ENCODE data around the gene NNAT.
A peak's percentile ranks its signal among the peaks of the same experiment; 100 is the strongest.

The NNAT gene

DNA sequence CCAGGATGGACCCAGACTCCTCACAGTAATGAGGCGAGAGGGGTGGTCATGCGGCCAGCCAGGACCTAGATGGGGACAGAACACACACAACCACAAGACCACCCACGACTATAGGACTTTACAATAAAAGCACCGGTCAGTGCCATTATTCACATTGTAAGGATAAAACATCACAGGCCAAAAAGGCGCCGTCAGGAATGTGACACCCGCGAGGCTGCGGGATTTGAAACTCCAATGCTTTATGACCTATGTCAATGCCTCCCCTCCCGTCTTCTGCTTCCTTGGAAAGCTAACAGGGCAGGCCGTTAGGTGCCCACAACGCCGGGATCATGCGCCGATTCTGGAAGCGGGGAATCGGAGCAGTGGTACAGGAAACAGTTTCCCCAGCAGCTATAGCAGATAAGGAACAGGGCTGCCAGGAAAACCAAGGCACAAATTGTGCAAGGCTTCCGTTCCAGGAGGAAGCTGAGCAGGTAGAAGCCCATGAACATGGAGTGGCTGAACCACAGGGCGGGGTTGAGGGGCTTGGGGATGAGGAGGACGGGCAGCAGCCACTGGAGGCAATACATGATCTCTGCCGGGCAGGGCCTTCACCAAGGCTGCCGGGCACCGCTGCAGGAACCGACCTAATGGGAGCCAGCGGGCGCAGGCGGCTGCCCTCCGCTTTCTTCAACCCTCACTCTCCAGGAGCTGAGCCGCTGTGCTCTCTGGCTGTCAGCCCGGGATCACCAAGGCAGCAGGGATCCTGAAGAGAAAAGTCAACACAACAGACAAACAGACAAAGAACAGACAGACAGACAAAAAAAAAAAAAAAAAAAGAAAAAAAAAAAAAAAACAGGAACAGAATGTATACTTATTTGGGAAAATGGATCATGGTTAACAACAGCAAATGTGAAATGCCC, 2.2 kb upstream of the NNAT start:
- WGBS (ENCODE audit: extremely low coverage, insufficient coverage, insufficient read length): no CpG with 5 or more reads among the region's 30 CpGs
- no peak overlapping the region for H3K4me3 ChIP-seq (ENCODE audit: low read depth, low read length)

DNA sequence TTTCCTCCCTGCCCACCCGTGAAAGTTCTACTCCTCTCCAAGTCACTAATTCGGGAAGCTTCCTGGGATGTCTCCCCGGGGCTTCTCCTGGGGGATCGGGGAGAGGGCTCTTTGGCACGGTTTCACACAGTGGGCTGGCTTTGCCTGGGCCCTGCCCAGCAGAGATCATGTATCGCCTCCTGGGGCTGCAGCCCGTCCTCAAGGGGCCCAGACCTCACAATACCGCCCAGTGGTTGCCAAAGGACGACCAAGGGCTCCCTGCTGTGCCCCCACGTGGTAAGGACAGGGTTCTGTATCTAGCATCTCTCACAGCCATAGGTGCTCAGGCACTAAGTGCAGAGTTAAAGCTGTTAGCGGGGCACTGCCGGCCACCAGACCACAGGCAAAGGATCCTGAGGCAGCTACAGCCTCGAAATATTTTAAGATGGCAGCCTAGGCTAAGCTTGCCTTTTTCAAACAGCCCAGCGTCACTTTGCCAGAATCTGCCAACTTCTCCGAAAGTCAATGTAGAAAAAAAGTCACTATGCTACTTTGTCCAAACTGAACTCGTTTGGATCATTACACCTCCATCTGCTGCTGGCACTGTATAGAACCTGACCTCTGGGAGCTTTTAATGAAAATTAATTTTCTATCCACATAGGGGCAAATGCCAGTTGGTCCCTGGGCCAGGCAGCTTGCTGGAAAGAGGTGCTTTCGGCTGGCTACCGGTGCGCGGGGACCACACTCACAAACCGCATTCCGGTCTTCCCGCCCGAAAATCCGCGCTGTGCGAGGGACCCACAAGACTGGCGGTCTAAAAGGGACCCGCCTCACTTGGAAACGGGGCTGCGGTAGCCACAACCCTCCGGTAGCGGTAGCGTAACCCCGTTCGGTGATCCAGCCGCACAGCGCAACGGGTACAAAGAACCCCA, 1.3 kb upstream of the NNAT start:
- peaks cover 45 to 59% of the 10 kb centered on the region in 2 experiments for H3K36me3 ChIP-seq (ENCODE audit: control insufficient read depth in 1 of 2, insufficient read depth in 2 of 2, low read length in 2 of 2)
- no peak overlapping the region for H3K14ac ChIP-seq (ENCODE audit: low read length)
- H3K23ac ChIP-seq (ENCODE audit: low read length): no peak overlapping the region
- H2BK5ac ChIP-seq (ENCODE audit: low read depth, low read length, poor library complexity): no peak overlapping the region
- no peak overlapping the region for H3K27ac ChIP-seq (ENCODE audit: low read depth, low read length)
- H4K8ac ChIP-seq (ENCODE audit: low read depth, low read length): no peak overlapping the region
- no peak overlapping the region for H3K9ac ChIP-seq (ENCODE audit: low read length)
- no peak for DNase-seq
- no peak overlapping the region for H3K4me3 ChIP-seq (ENCODE audit: low read depth, low read length)
- H2BK12ac ChIP-seq (ENCODE audit: low read length): no peak overlapping the region
- peaks cover 28% of the 10 kb centered on the region for H3K79me2 ChIP-seq (ENCODE audit: control insufficient read depth, insufficient read depth, low read length, poor library complexity)
- peaks cover 30 to 45% of the 10 kb centered on the region in 2 experiments for H3K4me1 ChIP-seq (ENCODE audit: control insufficient read depth in 1 of 2, insufficient read depth in 2 of 2, low read length in 2 of 2)
- H2AFZ ChIP-seq (ENCODE audit: insufficient read depth, low read length, poor library complexity): peak overlapping the region; percentile 23
- no peak overlapping the region for H4K91ac ChIP-seq (ENCODE audit: low read depth, low read length)
- H3K18ac ChIP-seq (ENCODE audit: low read length): no peak overlapping the region
- H2AK5ac ChIP-seq (ENCODE audit: low read length): no peak overlapping the region
- WGBS (ENCODE audit: extremely low coverage, insufficient coverage, insufficient read length): no CpG with 5 or more reads among the region's 39 CpGs
- no peak overlapping the region for H2BK120ac ChIP-seq (ENCODE audit: insufficient read depth, low read length, poor library complexity)
- H3K4me2 ChIP-seq (ENCODE audit: low read length): no peak overlapping the region
- H3K9me3 ChIP-seq (ENCODE audit: insufficient read depth, low read depth, low read length): peaks cover 7% of the 10 kb centered on the region
- H3K27me3 ChIP-seq (ENCODE audit: insufficient read depth, low read length): no peaks in the 10 kb centered on the region
- peak overlapping the region; percentile 87 for H3K4ac ChIP-seq (ENCODE audit: low read depth, low read length)
- no peaks in the 10 kb centered on the region for H3K79me1 ChIP-seq (ENCODE audit: low read length)
- H4K12ac ChIP-seq (ENCODE audit: low read depth, low read length): no peak overlapping the region

More for the DNA sequence above, 2.2 kb upstream of the NNAT start:
- H3K4me1 ChIP-seq (ENCODE audit: control insufficient read depth in 1 of 2, insufficient read depth in 2 of 2, low read length in 2 of 2): peaks cover 22 to 37% of the 10 kb centered on the region in 2 experiments
- no peak overlapping the region for H3K4me2 ChIP-seq (ENCODE audit: low read length)
- DNase-seq: no peak
- H3K79me1 ChIP-seq (ENCODE audit: low read length): no peaks in the 10 kb centered on the region
- no peak overlapping the region for H4K12ac ChIP-seq (ENCODE audit: low read depth, low read length)
- H2AK5ac ChIP-seq (ENCODE audit: low read length): no peak overlapping the region
- no peak overlapping the region for H2AFZ ChIP-seq (ENCODE audit: insufficient read depth, low read length, poor library complexity)
- no peak overlapping the region for H3K9ac ChIP-seq (ENCODE audit: low read length)
- peaks cover 50 to 67% of the 10 kb centered on the region in 2 experiments for H3K36me3 ChIP-seq (ENCODE audit: control insufficient read depth in 1 of 2, insufficient read depth in 2 of 2, low read length in 2 of 2)
- H3K27me3 ChIP-seq (ENCODE audit: insufficient read depth, low read length): no peaks in the 10 kb centered on the region
- H3K23ac ChIP-seq (ENCODE audit: low read length): no peak overlapping the region
- H4K8ac ChIP-seq (ENCODE audit: low read depth, low read length): no peak overlapping the region
- no peak overlapping the region for H3K27ac ChIP-seq (ENCODE audit: low read depth, low read length)
- H3K79me2 ChIP-seq (ENCODE audit: control insufficient read depth, insufficient read depth, low read length, poor library complexity): peaks cover 21% of the 10 kb centered on the region
- H3K14ac ChIP-seq (ENCODE audit: low read length): no peak overlapping the region
- H3K18ac ChIP-seq (ENCODE audit: low read length): no peak overlapping the region
- no peak overlapping the region for H2BK12ac ChIP-seq (ENCODE audit: low read length)
- no peak overlapping the region for H2BK120ac ChIP-seq (ENCODE audit: insufficient read depth, low read length, poor library complexity)
- H4K91ac ChIP-seq (ENCODE audit: low read depth, low read length): no peak overlapping the region
- peak overlapping the region; percentile 6 for H3K4ac ChIP-seq (ENCODE audit: low read depth, low read length)
- H2BK5ac ChIP-seq (ENCODE audit: low read depth, low read length, poor library complexity): no peak overlapping the region
- H3K9me3 ChIP-seq (ENCODE audit: insufficient read depth, low read depth, low read length): peaks cover 7% of the 10 kb centered on the region

DNA sequence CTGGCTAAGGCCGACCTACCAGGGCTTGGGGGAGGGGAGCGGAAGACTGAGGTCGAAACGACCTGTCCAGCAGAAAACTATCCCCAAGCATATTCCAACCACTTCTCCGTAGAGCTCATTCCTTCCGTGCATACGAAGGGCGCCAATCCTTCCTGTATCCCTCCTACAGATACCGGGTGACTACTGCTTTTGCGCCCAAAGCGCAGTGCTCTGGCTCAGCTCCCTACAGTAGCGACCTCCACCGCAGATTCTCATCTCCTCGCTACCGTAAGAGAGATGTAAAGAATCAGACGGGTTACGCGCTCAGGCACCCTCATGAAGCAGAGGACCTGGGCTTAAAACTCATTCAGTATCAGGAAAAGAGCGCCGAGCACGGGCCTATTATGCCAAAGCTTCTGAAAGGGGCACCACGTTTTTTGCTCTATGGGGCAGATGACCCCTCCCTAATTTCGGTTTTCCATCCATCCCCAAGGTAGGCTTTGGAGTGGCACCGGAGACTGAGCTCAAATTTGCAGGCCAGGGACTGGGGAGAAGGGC, 563 bp upstream of the NNAT start:
- Histone ChIP-seq H3K9me3 (ENCODE audit: insufficient read depth, low read depth, low read length) (peaks cover 7% of the 10 kb centered on the region), H3K79me2 (ENCODE audit: control insufficient read depth, insufficient read depth, low read length, poor library complexity) (peaks cover 35% of the 10 kb centered on the region), H2BK12ac (ENCODE audit: low read length) (no peak overlapping the region)

More for the DNA sequence above, 563 bp upstream of the NNAT start:
- H3K4me2 ChIP-seq (ENCODE audit: low read length): peak overlapping the region; percentile 15
- H3K27me3 ChIP-seq (ENCODE audit: insufficient read depth, low read length): no peaks in the 10 kb centered on the region
- H3K4me3 ChIP-seq (ENCODE audit: low read depth, low read length): no peak overlapping the region
- H2AFZ ChIP-seq (ENCODE audit: insufficient read depth, low read length, poor library complexity): no peak overlapping the region
- no peak overlapping the region for H4K8ac ChIP-seq (ENCODE audit: low read depth, low read length)
- DNase-seq: no peak
- H3K4ac ChIP-seq (ENCODE audit: low read depth, low read length): peak overlapping the region; percentile 87
- H2BK5ac ChIP-seq (ENCODE audit: low read depth, low read length, poor library complexity): no peak overlapping the region
- H3K36me3 ChIP-seq (ENCODE audit: control insufficient read depth in 1 of 2, insufficient read depth in 2 of 2, low read length in 2 of 2): peaks cover 45 to 61% of the 10 kb centered on the region in 2 experiments
- H3K9ac ChIP-seq (ENCODE audit: low read length): no peak overlapping the region
- H3K79me1 ChIP-seq (ENCODE audit: low read length): no peaks in the 10 kb centered on the region
- no peak overlapping the region for H3K23ac ChIP-seq (ENCODE audit: low read length)
- H4K12ac ChIP-seq (ENCODE audit: low read depth, low read length): no peak overlapping the region
- no peak overlapping the region for H3K18ac ChIP-seq (ENCODE audit: low read length)
- no peak overlapping the region for H3K14ac ChIP-seq (ENCODE audit: low read length)
- WGBS (ENCODE audit: extremely low coverage, insufficient coverage, insufficient read length): no CpG with 5 or more reads among the region's 24 CpGs
- peak overlapping the region; percentile 4 for H4K91ac ChIP-seq (ENCODE audit: low read depth, low read length)
- no peak overlapping the region for H3K27ac ChIP-seq (ENCODE audit: low read depth, low read length)
- H2BK120ac ChIP-seq (ENCODE audit: insufficient read depth, low read length, poor library complexity): no peak overlapping the region
- peaks cover 38 to 52% of the 10 kb centered on the region in 2 experiments for H3K4me1 ChIP-seq (ENCODE audit: control insufficient read depth in 1 of 2, insufficient read depth in 2 of 2, low read length in 2 of 2)
- no peak overlapping the region for H2AK5ac ChIP-seq (ENCODE audit: low read length)

All from trophoblast cell (in vitro differentiated cells and primary cell).